Esophagus (tissue), 2 donors: ENCODE data around the gene GFPT2. TPM values are rescaled to one million over a fixed set of nuclear protein-coding genes. Genes with fewer than 3 reads are reported as not detected.

ENCODE experiments used
- H3K27ac ChIP-seq, 2 donors: one replicate each; pipeline ENCODE4 v1.5.1; 2013; ENCODE audit warnings: low read depth in 2 of 2, mild to moderate bottlenecking in 2 of 2, inconsistent platforms in 1 of 2, low read length in 1 of 2, moderate library complexity in 1 of 2
- H3K27me3 ChIP-seq, 2 donors: one replicate each; pipeline ENCODE4 v1.6.1; 2013; ENCODE audit warnings: low read length in 2 of 2, control low read depth in 1 of 2, mild to moderate bottlenecking in 1 of 2; ENCODE audit not compliant: insufficient read depth in 2 of 2, control insufficient read depth in 1 of 2
- H3K36me3 ChIP-seq, 2 donors: one replicate each; pipeline ENCODE4 v1.6.1; 2013; ENCODE audit warnings: low read length in 1 of 2; ENCODE audit not compliant: control insufficient read depth in 2 of 2, insufficient read depth in 2 of 2
- H3K4me1 ChIP-seq, 2 donors: one replicate each; pipeline ENCODE4 v1.6.1; 2013; ENCODE audit warnings: low read length in 1 of 2; ENCODE audit not compliant: control insufficient read depth in 2 of 2, insufficient read depth in 2 of 2
- H3K4me3 ChIP-seq, 2 donors: one replicate each; pipeline ENCODE4 v1.5.1; 2013; ENCODE audit warnings: low read length in 2 of 2, mild to moderate bottlenecking in 2 of 2, low read depth in 1 of 2, moderate library complexity in 1 of 2
- H3K9me3 ChIP-seq, 2 donors: one replicate each; pipeline ENCODE4 v1.6.1; 2013; ENCODE audit warnings: mild to moderate bottlenecking in 2 of 2, low read depth in 1 of 2, low read length in 1 of 2, moderate library complexity in 1 of 2; ENCODE audit not compliant: control insufficient read depth in 2 of 2, insufficient read depth in 1 of 2
- WGBS, 2 donors: extraction: QIAGEN DNeasy Blood & Tissue Kit; methylation state at CpG; one replicate each; pipeline ENCODE4 v1.1.7; 2013; 5-methylcytosine and 5-hydroxymethylcytosine counted together
- polyA plus RNA-seq, 2 donors: library from polyadenylated mRNA; stranded (reverse); fragments of 200-250 nt; gene quantifications; one replicate each; pipeline ENCODE4 v1.2.3, GENCODE V29; 2013
- donor health status: healthy with polysubstance abuse.
- donor health status: Bipolar disorder and iron deficiency.

The GFPT2 gene
- polyA plus RNA-seq, 2 donors = 0.73 to 1.9 TPM

DNA sequence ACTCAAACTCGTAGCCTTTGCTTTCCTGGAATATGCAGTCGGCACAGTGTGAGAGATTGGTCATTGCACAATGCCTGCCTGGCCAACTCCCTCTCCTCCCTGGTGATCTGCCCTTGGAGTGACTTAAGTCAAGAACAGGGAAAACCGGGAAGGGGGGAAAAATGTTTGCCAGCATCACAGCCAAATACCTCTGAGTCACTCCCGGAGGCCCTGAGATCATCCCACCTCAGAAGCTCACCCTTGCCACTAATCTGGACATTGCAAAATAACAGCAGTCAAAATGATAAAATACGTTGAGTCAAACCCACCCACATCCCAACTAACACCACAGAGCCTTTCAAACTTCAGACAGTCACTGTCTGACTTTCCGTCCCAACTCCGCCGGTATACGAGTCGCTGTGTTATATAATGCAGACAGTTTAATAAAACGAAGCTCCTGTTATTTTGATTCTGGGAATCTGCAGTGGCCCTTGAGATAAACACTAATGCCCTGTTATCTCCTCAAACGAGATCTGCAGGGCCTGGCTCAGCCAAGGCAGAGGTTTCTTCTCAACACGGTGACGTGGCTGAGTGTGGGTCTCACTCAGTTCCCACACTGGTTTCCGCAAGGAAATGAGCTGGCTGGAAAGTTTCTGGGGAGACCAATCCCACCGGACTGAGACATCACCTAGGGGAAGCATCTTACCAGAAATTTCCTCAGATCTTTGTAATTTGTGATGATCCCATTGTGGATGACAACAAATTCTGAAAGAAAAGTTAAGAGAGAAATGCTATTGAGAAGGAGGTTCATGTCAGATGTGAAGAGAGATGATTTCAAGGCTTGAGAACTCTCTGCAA lies 22.1 kb downstream of the GFPT2 start:
- peaks cover 0 to 4% of the 10 kb centered on the region in 2 donors for H3K4me1 ChIP-seq
- H3K9me3 ChIP-seq = no peaks in the 10 kb centered on the region
- peak overlapping the region; percentile 18 to 73 for H3K27ac ChIP-seq
- H3K4me3 ChIP-seq = no peak overlapping the region
- no peaks in the 10 kb centered on the region for H3K36me3 ChIP-seq
- WGBS, 2 donors = 51 to 52% methylated on average over 16 of the region's 16 CpGs
- H3K27me3 ChIP-seq = no peaks in the 10 kb centered on the region

DNA sequence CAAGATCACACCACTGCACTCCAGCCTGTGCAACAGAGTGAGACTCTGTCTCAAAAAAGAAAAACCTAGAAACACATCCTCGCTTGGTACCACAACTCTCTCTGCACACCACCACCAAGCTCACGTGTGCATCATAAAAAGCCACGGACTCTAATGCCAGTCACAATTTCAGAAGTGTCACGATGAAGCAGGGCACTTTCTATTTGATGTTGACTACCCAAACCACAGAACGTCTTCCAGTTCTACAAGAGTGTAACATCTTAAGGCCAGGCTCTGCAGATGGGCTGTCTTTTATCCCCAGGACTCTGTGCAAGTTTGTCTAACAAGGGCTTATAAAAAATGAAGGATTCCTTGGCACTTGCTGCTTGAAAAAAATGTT lies 22.9 kb downstream of the GFPT2 start:
- WGBS, 2 donors = 76 to 81% methylated on average over 5 of the region's 5 CpGs
- Histone ChIP-seq H3K9me3 (no peaks in the 10 kb centered on the region), H3K4me1 (peaks cover 0 to 4% of the 10 kb centered on the region in 2 donors), H3K36me3 (no peaks in the 10 kb centered on the region), H3K27me3 (no peaks in the 10 kb centered on the region), H3K27ac (no peak overlapping the region), H3K4me3 (no peak overlapping the region)

DNA sequence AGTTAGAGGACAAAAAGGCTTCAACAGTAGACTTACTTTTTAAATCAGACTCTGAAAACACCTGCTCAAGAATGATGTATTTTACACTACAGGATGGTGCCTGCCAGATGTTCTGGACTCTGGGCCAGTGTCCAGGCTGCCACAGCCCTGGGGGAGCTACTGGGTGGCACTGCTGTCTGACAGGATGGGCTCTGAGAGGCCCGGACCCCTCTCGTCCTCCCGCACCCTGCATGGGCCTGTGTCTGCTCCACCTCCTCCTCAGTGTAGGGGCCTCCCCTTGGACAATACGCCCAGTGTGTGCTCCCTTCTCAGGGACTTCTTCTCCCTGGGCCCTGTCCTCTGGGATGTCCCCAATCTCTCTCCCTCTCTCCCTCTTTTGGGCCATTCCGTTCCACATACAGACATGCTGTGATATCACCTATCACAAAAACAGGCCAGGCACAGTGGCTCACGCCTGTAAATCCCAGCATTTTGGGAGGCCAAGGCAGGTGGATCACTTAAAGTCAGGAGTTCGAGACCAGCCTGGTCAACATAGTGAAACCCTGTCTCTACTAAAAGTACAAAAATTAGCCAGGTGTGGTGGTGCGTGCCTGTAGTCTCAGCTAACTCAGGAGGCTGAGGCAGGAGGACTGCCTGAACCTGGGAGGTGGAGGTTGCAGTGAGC lies 23.4 kb downstream of the GFPT2 start:
- no peaks in the 10 kb centered on the region for H3K36me3 ChIP-seq
- no peaks in the 10 kb centered on the region for H3K9me3 ChIP-seq
- H3K4me3 ChIP-seq = no peak overlapping the region
- no peaks in the 10 kb centered on the region for H3K27me3 ChIP-seq
- H3K27ac ChIP-seq = no peak overlapping the region
- peaks cover 0 to 4% of the 10 kb centered on the region in 2 donors for H3K4me1 ChIP-seq
- WGBS, 2 donors = 88 to 92% methylated on average over 8 of the region's 8 CpGs

DNA sequence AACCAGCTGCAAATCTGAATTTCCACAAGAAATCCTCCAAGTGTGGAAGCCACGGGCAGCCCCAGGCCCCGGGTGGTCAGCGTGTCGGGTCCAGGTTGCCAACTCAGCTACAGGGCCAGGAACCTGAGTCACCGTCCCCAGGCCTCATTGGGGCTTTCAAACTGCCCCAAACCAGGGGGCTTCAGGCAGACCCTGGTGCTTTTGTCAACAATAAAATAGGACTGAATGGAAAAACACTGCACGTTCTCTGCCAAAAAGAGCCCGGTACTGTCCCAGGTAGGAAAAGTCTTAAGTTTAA lies 24.0 kb downstream of the GFPT2 start:
- Histone ChIP-seq H3K9me3 (no peaks in the 10 kb centered on the region), H3K4me1 (peaks cover 0 to 4% of the 10 kb centered on the region in 2 donors), H3K36me3 (no peaks in the 10 kb centered on the region), H3K27ac (no peak overlapping the region), H3K27me3 (no peaks in the 10 kb centered on the region), H3K4me3 (no peak overlapping the region)
- WGBS, 2 donors = 91 to 92% methylated on average over 7 of the region's 7 CpGs

DNA sequence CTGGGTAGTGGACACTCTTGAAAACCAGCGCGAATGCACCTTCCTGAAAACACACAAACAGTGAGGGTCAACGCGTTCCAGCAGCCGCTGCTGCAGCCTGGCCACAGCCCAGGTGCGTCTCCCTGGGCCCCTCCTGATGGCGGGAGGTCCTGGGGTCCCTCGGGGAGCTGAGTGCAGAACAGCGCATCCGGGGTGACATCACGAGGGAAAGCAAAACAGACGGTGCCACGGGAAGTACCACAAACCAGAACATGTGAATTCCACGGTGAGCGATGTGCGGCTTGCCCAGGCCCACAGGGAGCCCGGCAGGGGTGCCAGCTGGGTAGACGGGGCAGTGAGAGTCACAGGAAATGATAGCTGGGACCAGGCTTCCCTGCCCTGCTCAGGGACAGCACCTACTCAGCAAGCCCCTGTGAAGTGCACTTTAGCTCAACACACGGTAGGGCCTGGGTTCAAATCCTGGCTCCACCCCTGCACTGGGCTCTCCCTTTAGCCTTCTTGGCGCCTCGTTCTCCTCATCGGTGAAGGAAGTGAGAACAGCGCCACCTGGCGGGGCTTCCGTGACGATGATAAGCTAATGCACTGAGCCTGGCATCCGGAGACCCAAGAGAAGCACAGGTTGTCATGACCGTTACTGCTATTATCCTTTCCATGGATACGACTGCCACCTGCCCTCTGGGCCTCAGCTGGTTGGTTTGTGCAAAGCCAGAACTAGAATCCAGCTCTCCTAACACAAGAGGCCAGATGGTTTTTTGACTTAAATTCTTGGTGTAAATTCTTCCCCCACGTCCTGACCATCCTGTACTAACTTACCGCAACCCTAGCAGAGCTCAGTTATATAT lies 24.6 kb downstream of the GFPT2 start:
- H3K27me3 ChIP-seq = no peaks in the 10 kb centered on the region
- H3K36me3 ChIP-seq = no peaks in the 10 kb centered on the region
- WGBS, 2 donors = 65% methylated on average over 31 of the region's 31 CpGs
- no peak overlapping the region for H3K27ac ChIP-seq
- H3K4me1 ChIP-seq = no peaks in the 10 kb centered on the region
- no peaks in the 10 kb centered on the region for H3K9me3 ChIP-seq
- H3K4me3 ChIP-seq = no peak overlapping the region

DNA sequence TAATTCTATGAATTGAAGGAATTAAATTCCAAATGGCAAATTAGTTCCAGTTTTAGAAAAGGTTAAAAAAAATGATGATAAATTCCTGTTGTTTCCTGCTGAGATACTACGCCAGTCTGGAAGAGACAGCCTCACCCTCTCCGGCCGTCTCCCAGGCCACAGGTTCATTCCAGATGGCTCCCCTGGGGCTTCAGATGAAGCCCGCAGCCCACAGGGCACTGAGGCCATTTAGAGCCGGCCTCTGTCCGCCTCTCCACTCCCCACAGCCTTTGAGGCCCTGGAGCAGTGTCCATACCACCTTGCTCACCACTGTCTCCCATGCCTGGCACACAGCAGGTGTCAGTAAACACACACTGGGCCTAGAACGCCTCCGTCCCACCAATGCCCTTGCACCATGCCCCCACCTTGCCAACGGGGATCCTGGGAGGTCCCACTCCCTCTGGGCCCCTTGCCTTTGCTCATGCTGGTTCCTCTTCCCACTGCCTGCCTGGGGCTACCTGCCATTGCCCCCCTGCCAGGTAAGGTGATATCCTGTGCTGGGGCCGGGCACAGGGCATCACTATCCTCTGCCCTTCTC lies 26.1 kb downstream of the GFPT2 start:
- H3K4me3 ChIP-seq = no peak overlapping the region
- no peak overlapping the region for H3K27ac ChIP-seq
- no peaks in the 10 kb centered on the region for H3K27me3 ChIP-seq
- no peaks in the 10 kb centered on the region for H3K9me3 ChIP-seq
- no peaks in the 10 kb centered on the region for H3K36me3 ChIP-seq
- no peaks in the 10 kb centered on the region for H3K4me1 ChIP-seq
- WGBS, 2 donors = 84 to 88% methylated on average over 10 of the region's 10 CpGs

DNA sequence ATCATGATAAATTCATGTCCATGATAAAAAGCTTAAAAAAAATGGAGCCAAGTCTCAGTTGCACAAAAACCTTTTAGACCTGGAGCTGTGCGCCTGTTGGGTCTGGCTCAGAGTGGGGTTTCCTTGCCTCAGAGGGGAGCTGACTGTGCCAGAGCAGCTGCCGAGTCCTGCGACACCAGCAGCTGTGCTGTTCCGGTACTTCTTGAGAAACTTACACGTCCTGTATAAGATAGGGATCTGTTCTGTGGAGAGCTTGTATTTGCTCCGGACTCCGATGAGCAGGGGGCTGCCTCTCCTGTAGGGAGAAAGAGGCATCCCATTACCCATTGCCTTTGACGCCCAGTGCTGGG lies 28.6 kb downstream of the GFPT2 start:
- no peak overlapping the region for H3K27ac ChIP-seq
- WGBS, 2 donors = 81 to 84% methylated on average over 8 of the region's 8 CpGs
- no peak overlapping the region for H3K4me3 ChIP-seq
- H3K36me3 ChIP-seq = no peaks in the 10 kb centered on the region
- no peaks in the 10 kb centered on the region for H3K27me3 ChIP-seq
- no peaks in the 10 kb centered on the region for H3K4me1 ChIP-seq
- H3K9me3 ChIP-seq = no peaks in the 10 kb centered on the region

DNA sequence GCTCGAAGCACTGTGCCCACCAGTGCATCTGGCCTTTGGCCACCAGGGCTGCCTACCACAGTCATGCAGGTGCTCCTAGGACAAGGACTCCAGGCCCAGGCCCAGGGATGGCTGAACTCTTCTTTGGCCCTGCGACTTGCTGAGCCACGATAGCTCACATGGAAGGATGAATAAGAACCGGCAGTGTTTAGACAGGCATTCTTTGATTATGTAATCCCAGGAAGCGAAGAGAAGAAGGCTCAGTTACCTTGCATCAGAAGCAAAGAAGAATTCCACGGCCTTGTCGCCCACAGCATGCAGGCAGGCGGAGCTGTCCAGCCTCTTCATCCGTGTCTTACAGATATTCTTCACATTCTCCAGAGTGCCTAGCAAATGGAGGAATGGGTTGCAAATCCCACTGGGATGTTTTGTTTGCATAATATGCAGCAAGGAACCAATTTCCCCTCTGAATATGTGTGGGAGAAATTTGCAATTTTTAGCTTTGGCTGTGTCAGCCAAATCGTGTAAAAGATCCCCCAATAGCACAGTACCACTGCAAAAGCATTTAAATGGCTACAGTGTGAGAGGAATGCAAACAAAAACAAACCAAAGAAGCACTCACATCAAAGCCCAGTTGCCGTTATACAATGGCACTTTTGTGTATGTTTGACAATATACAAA lies 29.1 kb downstream of the GFPT2 start:
- H3K36me3 ChIP-seq = no peaks in the 10 kb centered on the region
- no peaks in the 10 kb centered on the region for H3K9me3 ChIP-seq
- no peaks in the 10 kb centered on the region for H3K4me1 ChIP-seq
- 50 to 57% methylated on average over 11 of the region's 11 CpGs for WGBS, 2 donors
- H3K27ac ChIP-seq = no peak overlapping the region
- H3K27me3 ChIP-seq = no peaks in the 10 kb centered on the region
- no peak overlapping the region for H3K4me3 ChIP-seq

DNA sequence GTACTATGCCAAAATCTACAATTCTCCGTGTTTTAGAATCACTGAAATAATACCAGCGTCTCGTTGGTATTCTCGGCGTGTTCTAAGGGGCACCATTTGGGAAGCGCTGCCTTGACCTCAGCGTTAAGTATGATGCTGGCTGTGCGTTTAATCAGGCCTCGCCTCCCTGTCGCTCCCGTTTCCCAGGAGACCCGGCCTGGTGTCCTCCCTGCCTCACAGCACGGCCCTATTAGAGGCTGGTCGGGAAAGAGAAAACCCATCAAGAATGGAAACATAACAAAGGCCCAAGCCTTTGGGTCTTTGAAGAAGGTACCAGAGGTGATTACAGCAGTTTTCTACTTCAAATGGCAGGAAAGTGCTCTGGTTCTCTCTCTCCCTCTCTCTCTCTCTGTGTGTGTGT lies 30.0 kb downstream of the GFPT2 start:
- H3K27me3 ChIP-seq = no peaks in the 10 kb centered on the region
- no peaks in the 10 kb centered on the region for H3K4me1 ChIP-seq
- no peaks in the 10 kb centered on the region for H3K9me3 ChIP-seq
- no peak overlapping the region for H3K4me3 ChIP-seq
- peaks cover 0 to 2% of the 10 kb centered on the region in 2 donors for H3K36me3 ChIP-seq
- WGBS, 2 donors = 91% methylated on average over 14 of the region's 14 CpGs
- no peak overlapping the region for H3K27ac ChIP-seq
